Measurements from ENCODE around the gene ANGPTL2. TPM values are rescaled to one million over a fixed set of nuclear protein-coding genes. Genes with fewer than 3 reads are reported as not detected.

The ANGPTL2 gene
- total and polyA plus RNA-seq, 9 of the 15 experiments (the other 6 are each of a cell fraction or from before 2014, with no cell fraction given) = not detected

- H4K20me1 ChIP-seq (replicated peaks; ENCODE audit: control insufficient read depth, insufficient read depth, low read length) = no peaks in the 10 kb centered on the region; the same call in 1 of the 2 replicates
- H3K9me1 ChIP-seq (ENCODE audit: control insufficient read depth, insufficient read depth, low read length) = no peaks in the 10 kb centered on the region
- no peak overlapping the region for H3K4me3 ChIP-seq
- ATAC-seq = no peak
- intact Hi-C loops (cut with micrococcal nuclease) = no loop called here
- 2% methylated on average over 2 of the region's 2 CpGs for WGBS (ENCODE audit: insufficient coverage, low coverage, missing lambda C conversion rate)
- no peak overlapping the region for H3K4me2 ChIP-seq (ENCODE audit: insufficient read depth, low read length)
- no peak for FAIRE-seq
- peaks cover 17 to 50% of the 10 kb centered on the region in 2 experiments for H3K27me3 ChIP-seq (ENCODE audit: control insufficient read depth in 2 of 2, insufficient read depth in 2 of 2, low read length in 2 of 2)
- POLR2A ChIA-PET = interaction anchor here (0.6 to 0.9 kb wide), 2 partner anchors 9 to 92 kb away, joined by 3 to 4 read pairs; no protein-coding TSS in a partner anchor
- BruUV-seq (replicated peaks) = no TSS peak
- H3K27ac ChIP-seq (ENCODE audit: extremely low read depth, low read depth, low read length) = no peak overlapping the region
- H2AFZ ChIP-seq (ENCODE audit: low read depth, low read length) = no peak overlapping the region
- H3K9me3 ChIP-seq (replicated peaks; ENCODE audit: control insufficient read depth, insufficient read depth, low read depth, low read length) = no peaks in the 10 kb centered on the region
- H3K4me1 ChIP-seq (replicated peaks in 1 of 2; ENCODE audit: control insufficient read depth in 2 of 2, insufficient read depth in 2 of 2, low read length in 2 of 2) = no peaks in the 10 kb centered on the region
- in situ Hi-C loops (cut with MboI) = no loop called here
- no peaks in the 10 kb centered on the region for H3K36me3 ChIP-seq (ENCODE audit: control insufficient read depth, insufficient read depth, low read length)
- no peaks in the 10 kb centered on the region for H3K79me2 ChIP-seq (ENCODE audit: control insufficient read depth, insufficient read depth, low read length)
- no peak for DNase-seq (ENCODE audit: extremely low read depth in 1 of 4, low spot score in 3 of 4)
- H3K9ac ChIP-seq (ENCODE audit: insufficient read depth in 1 of 2, low read depth in 2 of 2, low read length in 2 of 2) = no peak overlapping the region
- CTCF ChIA-PET (ENCODE audit: low intra/inter-chr PET ratio) = no interaction called here
- TF ChIP-seq PREB (CRISPR knock-in tag; IDR thresholded peaks at IDR 0.05) (no peak), RFX5 (IDR thresholded peaks at IDR 0.05; ENCODE audit: low read depth, low read length) (no peak), ZNF717 (CRISPR knock-in tag; IDR thresholded peaks at IDR 0.05) (no peak), TSHZ1 (CRISPR knock-in tag; IDR thresholded peaks at IDR 0.05) (no peak), IFI16 (CRISPR knock-in tag; IDR thresholded peaks at IDR 0.05) (no peak), HNRNPL (IDR thresholded peaks at IDR 0.05; ENCODE audit: low read depth, low read length) (no peak), ZNF224 (CRISPR knock-in tag; IDR thresholded peaks at IDR 0.05) (no peak), NR3C1 (CRISPR knock-in tag; IDR thresholded peaks at IDR 0.05) (no peak), NCOR1 (IDR thresholded peaks at IDR 0.05) (no peak), HMBOX1 (IDR thresholded peaks at IDR 0.05) (no peak), MYBL2 (IDR thresholded peaks at IDR 0.05; ENCODE audit: low read depth) (no peak), MYBL2 (CRISPR knock-in tag; IDR thresholded peaks at IDR 0.05; ENCODE audit: borderline replicate concordance) (no peak), FOXO4 (CRISPR knock-in tag; IDR thresholded peaks at IDR 0.05) (no peak)
Observed at GRCh38 chr9:127142931-127143464, 20.6 kb upstream of the ANGPTL2 start.

Measured in K562 (cell line).